Neural cell (in vitro differentiated cells): ENCODE measurements around the gene DIP2C. TPM values are rescaled to one million over a fixed set of nuclear protein-coding genes. Genes with fewer than 3 reads are reported as not detected.

Experiments
- H2AFZ ChIP-seq: fragments of 200-600, 300-800 bp; sonication (generic), shearing (Covaris generic); 2 replicates; pipeline ENCODE4 v1.6.0; 2014; ENCODE audit warnings: low read depth, mild to moderate bottlenecking, antibody characterized with exemption, low read length, moderate library complexity
- H3F3A ChIP-seq: fragments of 200-600 bp; shearing (Covaris generic); 2 replicates; pipeline ENCODE4 v1.6.1; 2016; ENCODE audit warnings: mild to moderate bottlenecking, moderate library complexity, mixed read lengths, antibody characterized with exemption, low read length; ENCODE audit not compliant: insufficient read depth, poor library complexity, severe bottlenecking
- H3K27ac ChIP-seq: fragments of 200-600, 300-800 bp; sonication (generic), shearing (Covaris generic); 2 replicates; pipeline ENCODE4 v1.5.1; 2014; ENCODE audit warnings: mild to moderate bottlenecking, low read length, moderate library complexity
- H3K27me3 ChIP-seq: fragments of 300-800, 200-600 bp; sonication (generic), shearing (Covaris generic); 2 replicates; pipeline ENCODE4 v1.6.0; 2014; ENCODE audit warnings: mild to moderate bottlenecking, low read depth, low read length, moderate library complexity; ENCODE audit not compliant: insufficient read depth
- H3K36me3 ChIP-seq: fragments of 300-800, 200-600 bp; sonication (generic), shearing (Covaris generic); 2 replicates; pipeline ENCODE4 v1.5.1; 2014; ENCODE audit warnings: mild to moderate bottlenecking, antibody characterized with exemption, low read length, moderate library complexity; ENCODE audit not compliant: insufficient read depth
- H3K4me2 ChIP-seq: fragments of 300-800, 200-600 bp; sonication (generic), shearing (Covaris generic); 2 replicates; pipeline ENCODE4 v1.6.0; 2014; ENCODE audit warnings: mild to moderate bottlenecking, low read length
- H3K4me3 ChIP-seq: fragments of 300-800, 200-600 bp; sonication (generic), shearing (Covaris generic); 2 replicates; pipeline ENCODE4 v1.5.1; 2014; ENCODE audit warnings: mild to moderate bottlenecking, low read length, moderate library complexity
- H3K79me2 ChIP-seq: fragments of 200-600 bp; shearing (Covaris generic); replicated peaks from 2 replicates; pipeline ENCODE4 v1.6.0; 2014; ENCODE audit warnings: mild to moderate bottlenecking, low read length, moderate library complexity; ENCODE audit not compliant: insufficient read depth
- H3K9ac ChIP-seq: fragments of 300-800, 200-600 bp; sonication (generic), shearing (Covaris generic); 2 replicates; pipeline ENCODE4 v1.6.1; 2016; ENCODE audit warnings: mild to moderate bottlenecking, low read length, mixed read lengths
- H3K9me2 ChIP-seq: fragments of 200-600 bp; shearing (Covaris generic); 2 replicates; pipeline ENCODE4 v1.6.1; 2016; ENCODE audit warnings: mild to moderate bottlenecking, low read length, mixed read lengths; ENCODE audit not compliant: insufficient read depth
- H3K9me3 ChIP-seq: fragments of 200-600, 300-800 bp; sonication (generic), shearing (Covaris generic); 2 replicates; pipeline ENCODE4 v1.6.1; 2016; ENCODE audit warnings: mild to moderate bottlenecking, mixed run types, low read length, moderate library complexity, mixed read lengths
- H4K20me1 ChIP-seq: fragments of 200-600 bp; shearing (Covaris generic); 2 replicates; pipeline ENCODE4 v1.6.1; 2016; ENCODE audit warnings: mild to moderate bottlenecking, mixed run types; ENCODE audit not compliant: insufficient read depth
- EP300 ChIP-seq: fragments of 450-650 bp; conservative IDR thresholded peaks from 2 replicates; pipeline ENCODE4 v1.6.1; 2014; ENCODE audit warnings: antibody characterized with exemption, mild to moderate bottlenecking, moderate library complexity; ENCODE audit not compliant: poor library complexity, severe bottlenecking
- MXI1 ChIP-seq: fragments of 450-650 bp; conservative IDR thresholded peaks from 2 replicates; pipeline ENCODE4 v1.6.1; 2014; ENCODE audit warnings: antibody characterized with exemption, mild to moderate bottlenecking; ENCODE audit not compliant: poor library complexity, severe bottlenecking
- POLR2AphosphoS5 ChIP-seq: IDR thresholded peaks from 2 replicates; pipeline ENCODE4 v1.6.1; 2012
- RAD21 ChIP-seq: fragments of 450-650 bp; conservative IDR thresholded peaks from 2 replicates; pipeline ENCODE4 v1.6.1; 2014; ENCODE audit warnings: antibody characterized with exemption, mild to moderate bottlenecking, moderate library complexity
- REST ChIP-seq: IDR thresholded peaks from 2 replicates; pipeline ENCODE4 v1.6.1; 2012; ENCODE audit warnings: borderline replicate concordance
- SMC3 ChIP-seq: fragments of 450-650 bp; conservative IDR thresholded peaks from 2 replicates; pipeline ENCODE4 v1.6.1; 2014; ENCODE audit warnings: antibody characterized with exemption, mild to moderate bottlenecking, moderate library complexity; ENCODE audit not compliant: poor library complexity
- TAF1 ChIP-seq: IDR thresholded peaks from 2 replicates; pipeline ENCODE4 v1.6.1; 2012; ENCODE audit warnings: low read depth
- polyA minus RNA-seq: library from RNA; depleted of rRNA, polyadenylated mRNA; stranded (reverse); fragments of >200 nt; gene quantifications from 2 replicates; pipeline ENCODE4 v1.2.3, GENCODE V29; 2014
- polyA plus RNA-seq: library from polyadenylated mRNA; depleted of rRNA; stranded (reverse); fragments of >200 nt; gene quantifications from 2 replicates; pipeline ENCODE4 v1.2.3, GENCODE V29; 2014

The DIP2C gene
- 24.1 and 25.6 TPM in 2 replicates for polyA plus RNA-seq
- polyA minus RNA-seq = 64.8 and 67.7 TPM in 2 replicates

- no peaks in the 10 kb centered on the region for H3K9me3 ChIP-seq
- no peaks in the 10 kb centered on the region for H3K36me3 ChIP-seq
- H3K9me2 ChIP-seq = no peaks in the 10 kb centered on the region
- no peaks in the 10 kb centered on the region for H3K27me3 ChIP-seq
- TF ChIP-seq SMC3 (peak; percentile 26), TAF1 (no peak), REST (no peak), RAD21 (peak; percentile 10), POLR2AphosphoS5 (peak; percentile 89), EP300 (no peak)
- H3K27ac ChIP-seq = peak within 1 kb of the TSS; percentile 91
- H3K9ac ChIP-seq = peak within 1 kb of the TSS; percentile 98
- peak within 1 kb of the TSS; percentile 98 for H3K4me3 ChIP-seq
- H3F3A ChIP-seq = no peaks in the 10 kb centered on the region
- peaks cover 17% of the 10 kb centered on the region for H4K20me1 ChIP-seq
- peak within 1 kb of the TSS; percentile 94 for H3K4me2 ChIP-seq
- peaks cover 38% of the 10 kb centered on the region for H3K79me2 ChIP-seq
- peak within 1 kb of the TSS; percentile 83 for H2AFZ ChIP-seq
Measured at GRCh38 chr10:689452-690371, at the start of gene DIP2C. DIP2C (minus strand) TSS chr10:689668; CDS start chr10:689578, 90 bp downstream.

GRCh38 chr10:734481-734880 lies 45.0 kb upstream of the DIP2C start:
- Histone ChIP-seq H3K36me3 (no peaks in the 10 kb centered on the region), H3K9ac (no peak overlapping the region), H2AFZ (no peak overlapping the region), H3K79me2 (no peaks in the 10 kb centered on the region), H4K20me1 (no peaks in the 10 kb centered on the region), H3F3A (no peaks in the 10 kb centered on the region), H3K4me2 (no peak overlapping the region), H3K4me3 (no peak overlapping the region), H3K27me3 (no peaks in the 10 kb centered on the region), H3K27ac (no peak overlapping the region), H3K9me3 (peaks cover 3% of the 10 kb centered on the region), H3K9me2 (no peaks in the 10 kb centered on the region)
- no peak for TF ChIP-seq TAF1
- TF ChIP-seq POLR2AphosphoS5 = no peak
- no peak for TF ChIP-seq SMC3
- no peak for TF ChIP-seq MXI1
- TF ChIP-seq RAD21 = no peak
- TF ChIP-seq REST = no peak
- no peak for TF ChIP-seq EP300
